Ovary (tissue), 9 donors: ENCODE results near the gene MOB3B. TPM values are rescaled to one million over a fixed set of nuclear protein-coding genes. Genes with fewer than 3 reads are reported as not detected.

Source experiments
- DNase-seq, 5 donors: peaks; one replicate each; pipeline ENCODE4 v3.0.0-alpha.2; 2019 to 2020
- H3K27ac ChIP-seq, 2 donors: fragments of 200-600 bp; one replicate each; pipeline versions ENCODE4 v1.5.1 to v1.8.0; 2019 to 2022
- H3K27me3 ChIP-seq: fragments of 200-600 bp; one replicate; pipeline ENCODE4 v1.8.0; 2022
- H3K36me3 ChIP-seq: fragments of 200-600 bp; sonication (generic); one replicate; pipeline ENCODE4 v1.5.1; 2019
- H3K4me1 ChIP-seq: one replicate; pipeline ENCODE4 v1.8.1; 2013; ENCODE audit warnings: mild to moderate bottlenecking, moderate library complexity; ENCODE audit not compliant: insufficient read depth
- H3K4me3 ChIP-seq: fragments of 200-600 bp; sonication (generic); one replicate; pipeline ENCODE4 v1.5.1; 2017
- H3K9me3 ChIP-seq, 2 donors: fragments of 200-600 bp in 1 of 2; sonication (generic) in 1 of 2; one replicate each; pipeline versions ENCODE4 v1.5.1 to v1.8.1; 2013 to 2019; ENCODE audit warnings: mild to moderate bottlenecking in 1 of 2, moderate library complexity in 1 of 2
- CTCF ChIP-seq, 3 donors: fragments of 450-650 bp in 2 of 3; fragments of 200-600 bp in 1 of 3; IDR thresholded peaks; one replicate each; pipeline versions ENCODE4 v1.5.1 to v1.8.0; 2016 to 2022; ENCODE audit warnings: antibody characterized with exemption in 3 of 3, mild to moderate bottlenecking in 1 of 3
- EP300 ChIP-seq: sonication (generic); formaldehyde crosslinking; IDR thresholded peaks from one replicate; pipeline ENCODE4 v1.6.1; 2017; ENCODE audit warnings: antibody characterized with exemption
- POLR2A ChIP-seq: fragments of 450-650 bp; IDR thresholded peaks from one replicate; pipeline ENCODE4 v1.6.1; 2017; ENCODE audit warnings: antibody characterized with exemption, mild to moderate bottlenecking, moderate library complexity
- WGBS, 3 donors: extraction: QIAGEN DNeasy Blood & Tissue Kit in 1 of 3; methylation state at CpG; one replicate each; pipeline versions ENCODE4 v1.1.5 to v1.1.7; 2013 to 2017; 5-methylcytosine and 5-hydroxymethylcytosine counted together
- intact Hi-C, 4 donors: fragments of 100-400 bp; cut with DNase I; formaldehyde crosslinking; loops; one replicate each; pipeline versions ENCODE4 v1.11.0 to v1.15.1; 2022 to 2023
- polyA plus RNA-seq, 2 donors: library from polyadenylated mRNA; stranded (reverse); fragments of 200-250 nt in 1 of 2; fragments of 350-450 nt in 1 of 2; fragmentation: Illumina TruSeq in 1 of 2; extraction: RNeasy Lipid Tissue Mini Kit (QIAGEN cat#74804) in 1 of 2; gene quantifications; one replicate each; pipeline ENCODE4 v1.2.3, GENCODE V29; 2013 to 2014
- total RNA-seq, 7 donors: library from RNA; depleted of rRNA in 2 of 7; stranded (reverse); fragments of >200 nt in 2 of 7; fragmentation: NEBNext Ultra II Directional in 3 of 7; extraction: Animal tissue kit (Norgen Biotek cat#: 25700) in 3 of 7; gene quantifications; one replicate each; pipeline versions ENCODE4 v1.1.0 to v1.2.4, GENCODE V29; 2016 to 2023
- donor health status: DM: no; HTN: no; CAD: no; lungs with moderate emphysema.
- donor health status: DM: no; HTN: no; CAD: no.
- donor health status: Bipolar disorder and iron deficiency.
- donor health status: DM: yes; HTN: yes; CAD: no.
- donor health status: DM: no; HTN: no; CAD: no.
- donor health status: DM: yes; HTN: yes; CAD: no.

MOB3B gene
- total and polyA plus RNA-seq, 9 donors: 16.3 to 68.2 (median 28.1) TPM

- intact Hi-C loops: no loop called here
- Histone ChIP-seq H3K27ac (peak overlapping the region; percentile 59 to 63), H3K9me3 (no peaks in the 10 kb centered on the region), H3K4me3 (no peak overlapping the region), H3K36me3 (no peaks in the 10 kb centered on the region), H3K4me1 (peaks cover 22% of the 10 kb centered on the region), H3K27me3 (no peaks in the 10 kb centered on the region)
- no peak for TF ChIP-seq POLR2A
- TF ChIP-seq EP300: no peak
- TF ChIP-seq CTCF (IDR thresholded peaks at IDR 0.05): no peak
- no peak for DNase-seq
- WGBS, 3 donors: 6 to 9% (median 8%) methylated on average over 4 of the region's 4 CpGs
These were observed 4.5 kb upstream of the MOB3B start for GRCh38 chr9:27534131-27534530.

- no peaks in the 10 kb centered on the region for H3K36me3 ChIP-seq
- H3K4me1 ChIP-seq: peaks cover 20% of the 10 kb centered on the region
- TF ChIP-seq CTCF (IDR thresholded peaks at IDR 0.05) (no peak), POLR2A (no peak), EP300 (no peak)
- H3K9me3 ChIP-seq: no peaks in the 10 kb centered on the region
- H3K27me3 ChIP-seq: no peaks in the 10 kb centered on the region
- WGBS, 3 donors: 84 to 100% (median 89%) methylated on average over 1 of the region's 1 CpG
- no peak for DNase-seq
- H3K27ac ChIP-seq: peak overlapping the region; percentile 59 to 63
- intact Hi-C loops: no loop called here
- H3K4me3 ChIP-seq: no peak overlapping the region
These were observed 3.7 kb upstream of the MOB3B start for GRCh38 chr9:27533311-27533710.

- no peak for DNase-seq
- Histone ChIP-seq H3K27me3 (no peaks in the 10 kb centered on the region), H3K27ac (no peak overlapping the region), H3K4me3 (no peak overlapping the region), H3K4me1 (peaks cover 22% of the 10 kb centered on the region), H3K36me3 (no peaks in the 10 kb centered on the region), H3K9me3 (no peaks in the 10 kb centered on the region)
- intact Hi-C loops: no loop called here
- 77 to 85% (median 80%) methylated on average over 1 of the region's 1 CpG for WGBS, 3 donors
- no peak for TF ChIP-seq CTCF (IDR thresholded peaks at IDR 0.05)
These were observed 2.4 kb upstream of the MOB3B start for GRCh38 chr9:27532046-27532445.

- no peak for DNase-seq
- TF ChIP-seq CTCF (IDR thresholded peaks at IDR 0.05): no peak
- no peak for TF ChIP-seq EP300
- no peak for TF ChIP-seq POLR2A
- Histone ChIP-seq H3K4me1 (peaks cover 22% of the 10 kb centered on the region), H3K9me3 (no peaks in the 10 kb centered on the region), H3K4me3 (no peak overlapping the region), H3K27me3 (no peaks in the 10 kb centered on the region), H3K36me3 (no peaks in the 10 kb centered on the region), H3K27ac (no peak overlapping the region)
- intact Hi-C loops: no loop called here
- WGBS, 3 donors: 54 to 70% (median 58%) methylated on average over 4 of the region's 4 CpGs
These were observed 1.5 kb upstream of the MOB3B start for GRCh38 chr9:27530915-27531755.
